ENCODE results near the gene BUB1B.

BUB1B gene

DNA sequence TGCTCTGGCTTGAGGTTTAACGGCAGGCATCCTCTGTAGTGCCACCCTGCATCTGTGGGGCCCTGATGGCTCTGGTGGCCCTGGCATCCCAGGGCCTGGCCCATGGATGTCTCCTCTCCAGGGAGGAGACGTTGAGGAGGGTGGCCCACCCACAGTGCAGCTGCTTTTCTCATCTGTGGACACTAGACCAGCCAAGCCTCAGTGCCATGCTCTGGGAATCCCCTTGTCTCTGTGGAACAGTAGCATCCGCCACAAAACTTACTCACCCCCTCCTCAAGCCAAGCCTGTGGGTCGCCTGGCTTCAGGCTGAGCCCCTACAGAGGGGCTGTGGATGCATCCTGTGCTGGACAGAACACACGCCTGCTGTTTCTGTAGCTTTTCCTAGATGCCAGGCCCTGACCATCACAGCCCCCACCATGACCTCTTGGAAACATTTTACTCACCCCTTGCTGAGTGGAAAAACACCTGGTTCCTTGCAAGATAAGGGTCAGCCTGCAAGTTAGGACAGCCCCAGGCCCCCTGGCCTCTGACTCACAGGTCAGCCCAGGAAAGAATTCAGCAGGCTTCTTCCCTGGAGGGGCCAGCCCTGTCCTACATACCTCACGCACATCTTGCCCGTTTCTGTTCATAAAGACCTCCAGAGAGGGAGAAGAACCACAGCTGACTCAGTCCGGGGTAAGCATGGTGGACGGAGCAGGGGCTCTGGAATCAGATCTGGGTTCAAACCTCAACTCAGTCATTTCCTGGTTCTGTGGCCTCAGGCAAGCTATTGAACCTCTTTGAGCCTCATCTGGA is 97.0 kb downstream of the BUB1B start:
- DNase-seq (no peak), ATAC-seq (ENCODE audit: insufficient read depth, low read depth) (no peak)
- no peak overlapping the region for H3K4me2 ChIP-seq (ENCODE audit: insufficient read depth, low read length)
- H3K9ac ChIP-seq (ENCODE audit: low read depth, low read length) = no peak overlapping the region
- no peaks in the 10 kb centered on the region for H3K79me2 ChIP-seq (ENCODE audit: insufficient read depth, low read length)
- H3K4me3 ChIP-seq (ENCODE audit: low read depth in 1 of 2, low read length in 2 of 2) = no peak overlapping the region
- H3K4me1 ChIP-seq (ENCODE audit: insufficient read depth, low read length) = no peaks in the 10 kb centered on the region
- H3K36me3 ChIP-seq (ENCODE audit: insufficient read depth, low read length) = no peaks in the 10 kb centered on the region
- H3K9me3 ChIP-seq (ENCODE audit: insufficient read depth, low read length, severe bottlenecking) = no peaks in the 10 kb centered on the region
- H4K20me1 ChIP-seq (ENCODE audit: insufficient read depth, low read length) = no peaks in the 10 kb centered on the region
- H3K27ac ChIP-seq (ENCODE audit: low read length) = no peak overlapping the region
- H2AFZ ChIP-seq (ENCODE audit: low read depth, low read length) = no peak overlapping the region
- peaks cover 2% of the 10 kb centered on the region for H3K27me3 ChIP-seq (ENCODE audit: insufficient read depth, low read length, poor library complexity)
- TF ChIP-seq, protein P1, sequence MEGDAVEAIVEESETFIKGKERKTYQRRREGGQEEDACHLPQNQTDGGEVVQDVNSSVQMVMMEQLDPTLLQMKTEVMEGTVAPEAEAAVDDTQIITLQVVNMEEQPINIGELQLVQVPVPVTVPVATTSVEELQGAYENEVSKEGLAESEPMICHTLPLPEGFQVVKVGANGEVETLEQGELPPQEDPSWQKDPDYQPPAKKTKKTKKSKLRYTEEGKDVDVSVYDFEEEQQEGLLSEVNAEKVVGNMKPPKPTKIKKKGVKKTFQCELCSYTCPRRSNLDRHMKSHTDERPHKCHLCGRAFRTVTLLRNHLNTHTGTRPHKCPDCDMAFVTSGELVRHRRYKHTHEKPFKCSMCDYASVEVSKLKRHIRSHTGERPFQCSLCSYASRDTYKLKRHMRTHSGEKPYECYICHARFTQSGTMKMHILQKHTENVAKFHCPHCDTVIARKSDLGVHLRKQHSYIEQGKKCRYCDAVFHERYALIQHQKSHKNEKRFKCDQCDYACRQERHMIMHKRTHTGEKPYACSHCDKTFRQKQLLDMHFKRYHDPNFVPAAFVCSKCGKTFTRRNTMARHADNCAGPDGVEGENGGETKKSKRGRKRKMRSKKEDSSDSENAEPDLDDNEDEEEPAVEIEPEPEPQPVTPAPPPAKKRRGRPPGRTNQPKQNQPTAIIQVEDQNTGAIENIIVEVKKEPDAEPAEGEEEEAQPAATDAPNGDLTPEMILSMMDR (IDR thresholded peaks at IDR 0.05; ENCODE audit: borderline replicate concordance, extremely low read depth, low read length, poor library complexity, severe bottlenecking) = no peak

DNA sequence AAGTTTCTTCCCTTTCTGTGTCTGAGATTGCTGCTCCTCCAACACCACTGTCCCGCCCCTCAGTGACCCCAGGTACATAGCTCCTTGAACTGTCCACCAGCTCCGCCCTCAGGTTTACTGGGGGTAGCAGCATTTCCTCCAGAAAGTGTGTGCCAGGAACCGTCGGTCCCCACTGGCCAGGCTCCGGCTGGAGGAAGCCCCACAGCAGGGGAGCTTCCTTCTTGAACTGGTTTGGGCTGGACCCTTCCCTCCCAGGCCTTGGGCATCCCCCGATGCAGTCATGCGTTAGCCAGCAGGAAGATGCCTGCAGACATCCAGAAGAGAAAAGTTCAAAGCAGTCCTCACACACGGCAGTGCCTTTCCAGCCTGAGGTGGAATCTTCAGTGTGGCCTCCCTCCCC is 97.7 kb downstream of the BUB1B start:
- Histone ChIP-seq H4K20me1 (ENCODE audit: insufficient read depth, low read length) (no peaks in the 10 kb centered on the region), H3K4me1 (ENCODE audit: insufficient read depth, low read length) (no peaks in the 10 kb centered on the region), H3K27ac (ENCODE audit: low read length) (no peak overlapping the region), H3K4me3 (ENCODE audit: low read depth in 1 of 2, low read length in 2 of 2) (no peak overlapping the region), H3K27me3 (ENCODE audit: insufficient read depth, low read length, poor library complexity) (peaks cover 2% of the 10 kb centered on the region), H2AFZ (ENCODE audit: low read depth, low read length) (no peak overlapping the region), H3K9ac (ENCODE audit: low read depth, low read length) (no peak overlapping the region), H3K4me2 (ENCODE audit: insufficient read depth, low read length) (no peak overlapping the region), H3K36me3 (ENCODE audit: insufficient read depth, low read length) (no peaks in the 10 kb centered on the region), H3K79me2 (ENCODE audit: insufficient read depth, low read length) (no peaks in the 10 kb centered on the region), H3K9me3 (ENCODE audit: insufficient read depth, low read length, severe bottlenecking) (no peaks in the 10 kb centered on the region)
- ATAC-seq (ENCODE audit: insufficient read depth, low read depth) (no peak), DNase-seq (no peak)
- no peak for TF ChIP-seq EZH2 (IDR thresholded peaks at IDR 0.05; ENCODE audit: borderline replicate concordance, low read depth, low read length, severe bottlenecking)
- TF ChIP-seq, protein P1 (IDR thresholded peaks at IDR 0.05; ENCODE audit: borderline replicate concordance, extremely low read depth, low read length, poor library complexity, severe bottlenecking) = no peak

DNA sequence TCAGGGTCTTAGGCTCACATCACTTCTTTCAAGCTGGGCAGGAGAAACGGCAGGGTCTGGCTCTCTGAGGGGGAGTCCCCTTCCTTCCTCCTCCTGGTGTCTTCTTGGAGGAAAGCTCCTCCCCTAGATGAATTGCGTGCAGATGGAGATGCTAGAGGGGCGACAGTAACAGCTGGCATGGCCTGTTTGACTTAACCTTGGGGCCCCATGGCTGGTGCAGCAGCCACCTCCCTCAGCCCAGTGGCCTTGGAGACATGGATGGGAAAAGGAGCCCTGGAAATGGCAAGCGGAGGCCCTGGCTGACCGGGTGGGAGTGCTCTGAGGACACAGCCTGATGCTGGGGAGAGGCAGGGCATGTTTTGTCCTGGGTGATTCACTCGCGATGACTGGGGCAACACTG is 98.2 kb downstream of the BUB1B start:
- Histone ChIP-seq H2AFZ (ENCODE audit: low read depth, low read length) (no peak overlapping the region), H4K20me1 (ENCODE audit: insufficient read depth, low read length) (no peaks in the 10 kb centered on the region), H3K9ac (ENCODE audit: low read depth, low read length) (no peak overlapping the region), H3K9me3 (ENCODE audit: insufficient read depth, low read length, severe bottlenecking) (no peaks in the 10 kb centered on the region), H3K79me2 (ENCODE audit: insufficient read depth, low read length) (no peaks in the 10 kb centered on the region), H3K27me3 (ENCODE audit: insufficient read depth, low read length, poor library complexity) (peaks cover 2% of the 10 kb centered on the region), H3K4me3 (ENCODE audit: low read depth in 1 of 2, low read length in 2 of 2) (no peak overlapping the region), H3K4me2 (ENCODE audit: insufficient read depth, low read length) (no peak overlapping the region), H3K4me1 (ENCODE audit: insufficient read depth, low read length) (no peaks in the 10 kb centered on the region), H3K27ac (ENCODE audit: low read length) (no peak overlapping the region), H3K36me3 (ENCODE audit: insufficient read depth, low read length) (no peaks in the 10 kb centered on the region)
- DNase-seq = no peak
- TF ChIP-seq EZH2 (IDR thresholded peaks at IDR 0.05; ENCODE audit: borderline replicate concordance, low read depth, low read length, severe bottlenecking) = no peak
- TF ChIP-seq, protein P1 (IDR thresholded peaks at IDR 0.05; ENCODE audit: borderline replicate concordance, extremely low read depth, low read length, poor library complexity, severe bottlenecking) = no peak
- ATAC-seq (ENCODE audit: insufficient read depth, low read depth) = no peak
